Measurements from ENCODE around the gene MB21D2.

DNA sequence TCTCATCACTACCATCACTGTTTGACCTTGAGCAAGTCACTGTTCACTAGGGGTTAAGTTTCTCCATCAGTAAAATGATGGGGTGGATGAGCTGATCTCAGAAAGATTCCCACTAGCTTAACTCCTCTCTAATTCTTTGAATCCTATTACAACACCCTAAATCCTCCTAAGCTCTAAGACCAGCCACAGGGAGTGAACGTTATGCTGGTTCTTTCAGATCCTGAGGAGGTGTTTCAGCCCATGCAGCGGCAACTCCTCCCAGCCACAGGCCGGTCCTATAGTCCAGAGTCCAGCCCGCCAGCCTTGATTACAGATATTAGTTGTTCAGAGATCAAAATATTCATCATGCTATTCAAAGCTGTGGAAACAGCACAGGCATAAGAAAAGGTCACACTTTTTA lies 15.1 kb downstream of the MB21D2 start:
- no peak for TF ChIP-seq POLR2AphosphoS5 (IDR thresholded peaks at IDR 0.05; ENCODE audit: low read depth, low read length)
- TF ChIP-seq, protein P1, sequence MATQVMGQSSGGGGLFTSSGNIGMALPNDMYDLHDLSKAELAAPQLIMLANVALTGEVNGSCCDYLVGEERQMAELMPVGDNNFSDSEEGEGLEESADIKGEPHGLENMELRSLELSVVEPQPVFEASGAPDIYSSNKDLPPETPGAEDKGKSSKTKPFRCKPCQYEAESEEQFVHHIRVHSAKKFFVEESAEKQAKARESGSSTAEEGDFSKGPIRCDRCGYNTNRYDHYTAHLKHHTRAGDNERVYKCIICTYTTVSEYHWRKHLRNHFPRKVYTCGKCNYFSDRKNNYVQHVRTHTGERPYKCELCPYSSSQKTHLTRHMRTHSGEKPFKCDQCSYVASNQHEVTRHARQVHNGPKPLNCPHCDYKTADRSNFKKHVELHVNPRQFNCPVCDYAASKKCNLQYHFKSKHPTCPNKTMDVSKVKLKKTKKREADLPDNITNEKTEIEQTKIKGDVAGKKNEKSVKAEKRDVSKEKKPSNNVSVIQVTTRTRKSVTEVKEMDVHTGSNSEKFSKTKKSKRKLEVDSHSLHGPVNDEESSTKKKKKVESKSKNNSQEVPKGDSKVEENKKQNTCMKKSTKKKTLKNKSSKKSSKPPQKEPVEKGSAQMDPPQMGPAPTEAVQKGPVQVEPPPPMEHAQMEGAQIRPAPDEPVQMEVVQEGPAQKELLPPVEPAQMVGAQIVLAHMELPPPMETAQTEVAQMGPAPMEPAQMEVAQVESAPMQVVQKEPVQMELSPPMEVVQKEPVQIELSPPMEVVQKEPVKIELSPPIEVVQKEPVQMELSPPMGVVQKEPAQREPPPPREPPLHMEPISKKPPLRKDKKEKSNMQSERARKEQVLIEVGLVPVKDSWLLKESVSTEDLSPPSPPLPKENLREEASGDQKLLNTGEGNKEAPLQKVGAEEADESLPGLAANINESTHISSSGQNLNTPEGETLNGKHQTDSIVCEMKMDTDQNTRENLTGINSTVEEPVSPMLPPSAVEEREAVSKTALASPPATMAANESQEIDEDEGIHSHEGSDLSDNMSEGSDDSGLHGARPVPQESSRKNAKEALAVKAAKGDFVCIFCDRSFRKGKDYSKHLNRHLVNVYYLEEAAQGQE (IDR thresholded peaks at IDR 0.05; ENCODE audit: insufficient read depth in 1 of 2, low read depth in 2 of 2, low read length in 2 of 2) = no peak
- TF ChIP-seq TAF1 (IDR thresholded peaks at IDR 0.05; ENCODE audit: borderline replicate concordance, insufficient read depth, low read length) = no peak
- no peak for TF ChIP-seq SIN3A (IDR thresholded peaks at IDR 0.05; ENCODE audit: borderline replicate concordance, insufficient read depth, low read length)
- no peak for TF ChIP-seq FOXP2 (optimal IDR thresholded peaks at IDR 0.05; ENCODE audit: borderline replicate concordance, extremely low read depth, extremely low read length, insufficient read depth)
